Activated CD8-positive, alpha-beta memory T cell treated with anti-CD3 and anti-CD28 coated beads, Interleukin-2, amount 50 U/mL, for 24 hours (primary cell): ENCODE results near the gene GOLGB1.
A peak's percentile ranks its signal among the peaks of the same experiment; 100 is the strongest.

ENCODE experiments used
- DNase-seq: peaks from one replicate; pipeline ENCODE4 v3.0.0-alpha.2; 2020; ENCODE audit errors: extremely low read depth

GOLGB1 gene

DNA sequence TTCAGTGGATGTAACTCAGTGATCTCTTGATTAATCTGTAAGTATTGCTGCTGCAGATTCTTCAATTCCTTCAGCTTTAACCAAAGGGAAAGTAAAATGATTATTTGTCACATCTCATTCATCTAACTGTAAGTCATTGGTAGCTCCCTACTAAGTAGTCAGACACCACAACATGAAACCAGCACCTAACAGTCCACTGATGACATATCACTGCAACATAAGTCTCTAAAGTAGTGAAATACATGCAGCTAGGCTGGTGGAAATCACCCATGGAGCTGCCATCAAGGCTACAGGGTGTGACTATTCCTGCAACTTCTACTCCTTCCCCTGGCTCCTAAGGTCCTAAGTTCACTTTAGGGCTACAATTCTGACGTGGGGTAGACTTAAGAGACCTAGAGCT lies 67.7 kb downstream of the GOLGB1 start:
- DNase-seq: no peak

DNA sequence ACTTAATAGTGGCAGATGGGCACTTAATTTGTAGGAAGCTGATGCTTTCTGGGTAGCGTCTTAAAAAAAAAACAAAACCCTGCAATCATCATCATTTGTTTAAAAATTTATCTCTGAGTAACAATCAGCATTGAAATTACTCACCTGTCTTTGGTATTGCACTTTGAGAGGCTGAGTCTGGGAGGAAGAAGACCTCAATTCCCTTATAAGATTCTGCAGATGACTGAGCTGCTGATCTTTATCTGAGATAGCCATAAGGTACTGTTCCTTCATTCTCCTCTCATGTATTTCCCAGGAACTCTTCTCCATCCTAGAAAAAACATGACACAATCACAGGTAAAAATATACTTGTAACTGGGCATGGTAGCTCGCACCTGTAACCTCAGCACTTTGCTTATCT lies 72.4 kb downstream of the GOLGB1 start:
- no peak for DNase-seq

DNA sequence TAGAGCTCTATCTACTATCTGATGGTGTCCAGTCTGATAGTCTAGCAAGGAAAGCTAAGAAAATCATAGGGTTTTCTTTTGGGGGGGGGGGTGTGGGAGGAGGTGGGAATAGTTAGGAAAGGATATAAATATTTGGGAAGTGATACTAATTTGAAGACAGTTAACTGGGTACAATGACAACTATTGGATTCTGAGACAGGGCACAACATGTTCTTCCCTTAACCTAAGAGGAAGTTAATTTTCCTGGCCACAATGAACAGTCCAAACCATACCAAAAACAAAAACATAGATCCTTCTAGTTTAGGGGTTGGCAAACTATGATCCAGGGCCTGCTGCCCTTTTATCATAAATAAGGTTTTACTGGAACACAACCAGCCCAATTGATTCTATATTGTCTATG lies 78.9 kb downstream of the GOLGB1 start:
- no peak for DNase-seq

DNA sequence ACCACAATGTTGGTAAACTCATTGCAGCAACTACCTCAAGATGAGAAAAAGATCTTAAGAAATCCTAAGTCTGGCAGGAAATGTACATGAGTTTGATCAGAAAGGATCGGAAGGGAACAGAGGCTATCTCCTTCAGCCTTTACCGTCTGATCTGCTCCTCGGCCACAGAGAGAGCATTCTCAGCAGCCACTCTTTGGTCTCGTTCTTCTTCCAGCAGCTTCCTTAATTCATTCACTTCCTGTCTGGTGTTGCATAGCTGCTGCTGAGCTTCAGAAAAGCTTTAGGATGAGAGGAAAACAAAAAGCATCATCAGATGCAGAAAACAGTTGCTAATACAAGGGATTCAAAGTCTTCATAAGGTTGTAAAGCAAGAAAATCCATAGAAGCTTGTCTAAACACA lies 82.2 kb downstream of the GOLGB1 start:
- no peak for DNase-seq

DNA sequence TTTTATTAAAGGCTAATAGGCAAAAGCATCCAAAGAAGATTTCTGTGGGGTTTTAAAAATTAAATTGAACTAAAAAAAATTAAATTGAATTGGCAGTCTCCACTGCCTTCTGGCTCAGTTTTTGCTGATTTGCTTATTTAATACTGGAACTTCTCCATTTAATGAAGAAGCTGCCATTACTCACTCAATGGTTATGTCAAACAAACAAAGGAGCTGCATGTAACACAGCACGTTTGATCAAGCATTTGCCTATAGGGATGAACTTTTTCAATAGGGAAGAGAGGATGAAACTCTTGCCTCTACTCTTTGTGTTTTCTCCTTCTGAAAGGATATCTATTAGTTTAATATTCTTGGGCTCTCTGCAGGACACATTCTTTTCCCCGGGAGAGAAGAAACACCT lies 84.1 kb downstream of the GOLGB1 start:
- no peak for DNase-seq

DNA sequence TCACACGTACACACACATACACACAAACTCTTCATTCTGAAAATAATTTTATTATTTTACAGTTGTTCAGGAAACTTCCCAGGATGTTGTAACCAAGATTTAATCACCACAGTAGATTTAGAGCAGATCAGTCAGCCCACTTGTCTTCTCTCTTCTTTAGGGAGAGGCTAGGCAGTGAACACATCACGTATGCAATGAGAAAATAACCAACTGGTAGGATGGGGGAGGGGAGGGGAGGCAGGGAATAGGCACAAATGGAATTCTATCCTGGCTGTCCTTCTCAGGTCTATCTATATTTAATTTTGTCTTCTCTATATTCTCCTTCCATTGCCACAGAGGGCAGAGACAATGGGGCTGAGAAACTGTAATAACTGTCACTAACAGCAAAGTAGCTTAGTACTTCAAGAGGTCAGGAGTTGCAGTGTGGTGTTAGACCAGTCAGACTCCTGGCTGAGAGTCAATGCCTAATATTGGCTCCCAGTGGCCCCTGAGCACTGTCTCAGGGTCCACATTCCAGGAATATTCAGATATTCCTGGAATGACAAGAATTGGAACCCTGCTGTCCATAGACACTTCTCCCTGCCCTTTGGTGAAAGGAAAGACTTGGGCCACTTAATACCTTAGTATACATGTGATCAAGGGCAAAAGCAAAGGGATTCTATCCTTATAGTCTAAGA lies 86.2 kb downstream of the GOLGB1 start:
- DNase-seq: no peak

DNA sequence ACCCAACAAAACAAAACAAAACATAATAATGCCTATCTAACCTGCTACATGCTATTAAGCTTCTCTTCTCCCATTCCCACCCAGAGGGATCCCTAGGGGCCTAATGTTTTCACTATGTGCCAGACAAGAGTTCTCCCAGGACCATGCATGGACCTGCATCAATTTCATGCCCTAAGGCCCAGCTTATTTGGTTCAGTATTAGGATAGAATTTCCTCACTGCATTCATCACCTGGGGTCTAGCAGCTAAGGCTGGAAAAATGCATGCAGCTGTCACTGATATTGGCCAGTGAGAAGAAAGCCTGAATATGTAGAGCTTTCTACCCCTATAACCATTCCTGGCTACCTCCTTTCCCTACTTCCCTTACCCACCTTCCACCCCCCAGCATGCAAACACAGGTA lies 86.8 kb downstream of the GOLGB1 start:
- no peak for DNase-seq

DNA sequence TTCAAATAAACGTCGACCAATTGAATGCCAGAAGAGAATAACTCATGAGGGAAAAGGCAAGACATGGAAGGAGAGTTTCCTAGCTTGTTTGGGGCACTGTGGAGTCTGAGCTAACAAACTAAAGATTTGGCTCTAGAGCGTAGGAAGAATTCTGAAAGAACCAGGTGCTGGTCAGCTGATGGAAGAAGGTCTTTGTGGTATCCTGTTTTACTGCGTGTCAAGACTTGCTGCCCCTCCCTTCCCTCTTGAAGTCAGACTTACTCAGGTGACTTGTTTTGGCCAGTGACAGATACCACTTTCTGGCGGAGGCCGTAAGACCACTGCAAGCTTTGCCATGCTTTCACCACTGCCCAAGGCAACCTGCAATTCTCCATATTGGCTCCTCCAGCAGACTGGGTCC lies 88.2 kb downstream of the GOLGB1 start:
- no peak for DNase-seq

DNA sequence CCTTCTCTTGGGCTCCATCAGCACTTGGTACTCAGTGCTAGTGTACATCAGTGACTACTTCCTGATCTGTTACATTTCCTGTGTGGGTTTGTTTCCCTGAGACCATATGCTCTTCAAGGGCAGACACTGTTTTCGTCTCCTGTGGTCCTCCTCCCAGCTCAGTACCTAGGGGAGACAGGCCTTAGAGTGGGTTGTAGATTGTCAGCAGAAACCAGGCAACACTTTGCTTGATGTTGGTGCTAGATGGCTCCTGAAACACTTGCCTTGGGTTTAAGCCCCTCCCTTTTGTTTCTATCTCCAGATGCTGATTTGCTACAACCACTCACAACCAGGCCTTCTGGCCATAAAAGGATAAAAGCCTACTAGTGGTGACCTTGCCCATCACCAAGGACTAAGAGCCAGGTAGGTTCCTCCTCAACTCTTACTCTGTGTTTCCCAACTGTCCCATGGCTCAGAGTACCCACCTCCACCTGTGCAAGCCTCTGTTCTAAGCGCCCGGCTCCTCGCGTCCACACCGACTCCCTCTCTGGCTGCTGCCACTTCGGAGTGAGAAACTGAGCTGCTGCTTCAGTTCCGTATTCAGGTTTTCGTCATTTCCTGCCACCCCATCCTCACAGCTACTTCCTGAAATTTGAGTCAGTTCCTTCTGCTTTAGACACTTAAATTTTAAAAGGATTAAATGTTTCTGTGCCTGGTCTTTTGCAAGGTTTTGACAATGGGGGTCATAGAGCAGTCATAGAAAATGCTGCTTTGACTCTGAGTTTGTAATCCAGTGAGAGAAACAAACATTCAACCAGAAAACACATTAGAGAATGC lies 89.0 kb downstream of the GOLGB1 start, which contains the start of gene HCLS1:
TSS of gene HCLS1 (minus strand) at position 548 of the 816 bp plus-strand sequence. CDS start 2,556 bp downstream, outside the sequence.
- peak; percentile 33 for DNase-seq

DNA sequence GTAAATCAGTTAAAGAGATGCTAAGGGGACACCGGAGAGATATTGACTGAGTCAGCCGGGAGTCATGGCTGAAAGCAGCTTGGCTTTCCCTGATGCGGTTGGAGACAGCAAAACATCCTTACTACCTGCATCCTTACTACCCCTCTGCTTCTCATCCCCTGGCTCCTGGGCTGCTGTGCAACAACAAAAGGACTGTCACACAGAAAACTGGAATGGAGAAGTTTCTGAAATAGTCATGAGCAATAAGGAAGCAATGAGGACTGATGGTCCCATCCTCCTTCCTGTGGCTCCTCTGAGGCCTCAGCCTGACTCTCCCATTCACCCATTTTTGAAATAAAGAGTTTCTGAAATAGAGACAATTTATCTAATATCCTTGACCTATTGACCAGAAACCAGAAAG lies 90.0 kb downstream of the GOLGB1 start:
- no peak for DNase-seq

DNA sequence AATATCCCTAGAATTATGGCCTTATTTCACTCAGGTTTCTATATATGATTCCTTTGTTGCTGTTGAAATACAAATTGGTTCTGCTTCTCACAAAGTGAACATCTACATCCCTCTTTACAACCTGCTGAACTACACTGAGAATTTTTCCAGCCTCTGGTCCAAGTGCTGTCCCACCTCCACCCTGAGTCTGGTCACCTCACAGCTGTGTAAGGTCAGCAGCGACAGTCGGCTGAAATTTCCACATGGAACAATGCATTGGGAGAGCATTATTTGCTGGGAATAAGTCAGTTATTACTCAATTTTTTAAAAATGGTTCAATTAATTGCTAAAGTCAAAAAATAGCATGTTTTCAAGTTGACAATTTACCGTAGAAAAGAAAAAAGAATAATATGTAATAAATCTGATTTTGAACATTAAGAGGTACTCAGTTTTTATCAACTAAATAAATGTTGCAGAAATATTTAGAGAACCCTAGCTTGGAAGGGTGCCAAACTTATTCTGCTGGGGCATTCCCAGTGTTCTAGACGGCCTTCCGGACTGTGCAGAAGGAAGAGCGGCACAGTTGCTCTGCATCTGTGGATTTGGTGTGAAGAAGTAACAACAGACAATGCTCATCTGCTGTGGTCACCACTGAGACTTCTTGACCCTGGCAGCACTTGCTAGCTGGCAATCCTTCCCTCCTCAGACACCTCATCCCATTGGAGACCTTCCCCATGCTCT lies 90.7 kb downstream of the GOLGB1 start:
- no peak for DNase-seq

DNA sequence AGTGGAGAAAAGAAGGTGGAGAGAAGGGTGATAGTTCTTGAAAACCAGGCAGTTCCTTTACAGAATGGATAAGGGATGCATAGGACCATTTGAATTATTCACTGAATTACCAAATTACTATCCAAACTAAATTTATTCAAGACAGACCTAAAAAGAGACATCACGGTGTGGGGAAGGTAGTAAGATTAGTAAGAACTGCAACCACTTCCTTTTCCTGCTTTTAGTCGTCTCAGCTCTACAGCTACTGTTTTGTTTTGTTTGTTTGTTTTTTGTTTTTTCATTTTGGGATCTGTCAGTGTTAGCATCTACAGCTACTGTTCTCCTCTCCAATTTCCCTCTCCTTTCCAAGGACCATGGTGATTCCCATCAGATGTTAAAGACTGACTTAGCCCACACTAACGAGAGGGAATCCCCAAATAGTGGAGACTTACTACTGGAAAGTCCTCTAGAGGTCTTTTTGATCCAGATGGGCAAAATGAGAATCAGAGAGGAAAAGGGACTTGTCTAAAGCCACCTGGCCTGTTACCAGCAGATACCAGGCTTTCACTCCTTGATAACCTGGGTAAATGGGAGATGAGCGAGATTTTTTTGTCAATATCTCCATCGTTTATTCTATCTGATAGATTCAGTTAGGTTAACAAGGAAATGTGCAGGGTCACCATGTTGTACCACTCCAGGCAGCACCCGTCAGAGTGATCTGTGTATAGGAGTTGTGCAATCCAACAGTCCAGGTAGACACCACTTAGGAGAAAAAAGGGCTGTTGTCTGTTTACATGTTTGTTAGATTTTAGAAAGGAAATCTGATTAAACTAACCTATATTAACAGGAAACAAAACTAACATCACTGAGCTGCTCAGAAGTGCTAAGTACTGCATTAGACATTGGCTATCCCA lies 94.8 kb downstream of the GOLGB1 start:
- DNase-seq: no peak

DNA sequence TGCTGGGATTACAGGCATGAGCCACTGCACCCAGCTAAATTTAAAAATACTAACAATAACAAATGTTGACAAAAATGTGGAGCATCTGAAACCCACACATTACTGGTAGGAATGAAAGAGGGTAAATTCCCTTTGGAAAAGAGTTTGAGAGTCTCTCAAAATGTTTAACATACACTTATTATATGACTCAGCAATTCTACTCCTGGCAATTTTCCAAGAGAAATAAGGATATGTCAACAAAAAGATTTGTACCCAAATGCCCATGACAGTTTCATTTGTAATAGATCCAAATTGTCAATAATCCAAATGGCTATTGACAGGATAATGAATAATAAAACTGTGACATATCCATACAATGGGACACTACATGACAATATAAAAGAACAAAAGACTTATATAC lies 97.9 kb downstream of the GOLGB1 start:
- no peak for DNase-seq

DNA sequence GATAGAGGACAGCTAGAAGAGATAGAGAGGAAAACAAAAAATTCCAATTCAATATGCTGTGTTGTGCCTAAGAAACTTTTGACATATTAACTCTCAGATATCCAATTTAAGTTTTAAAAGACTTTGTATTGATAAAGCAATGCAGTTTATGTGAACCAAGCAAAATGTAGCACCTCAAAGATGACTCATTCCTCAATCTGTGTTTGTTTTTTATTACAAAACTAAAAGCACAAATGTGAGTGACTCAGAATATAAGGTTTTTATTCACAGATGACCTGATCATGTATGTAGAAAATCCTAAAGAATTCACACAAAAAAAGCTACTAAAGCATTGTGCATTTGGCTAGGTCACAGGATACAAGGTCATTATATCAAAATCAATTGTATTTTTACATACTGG lies 99.9 kb downstream of the GOLGB1 start:
- no peak for DNase-seq

DNA sequence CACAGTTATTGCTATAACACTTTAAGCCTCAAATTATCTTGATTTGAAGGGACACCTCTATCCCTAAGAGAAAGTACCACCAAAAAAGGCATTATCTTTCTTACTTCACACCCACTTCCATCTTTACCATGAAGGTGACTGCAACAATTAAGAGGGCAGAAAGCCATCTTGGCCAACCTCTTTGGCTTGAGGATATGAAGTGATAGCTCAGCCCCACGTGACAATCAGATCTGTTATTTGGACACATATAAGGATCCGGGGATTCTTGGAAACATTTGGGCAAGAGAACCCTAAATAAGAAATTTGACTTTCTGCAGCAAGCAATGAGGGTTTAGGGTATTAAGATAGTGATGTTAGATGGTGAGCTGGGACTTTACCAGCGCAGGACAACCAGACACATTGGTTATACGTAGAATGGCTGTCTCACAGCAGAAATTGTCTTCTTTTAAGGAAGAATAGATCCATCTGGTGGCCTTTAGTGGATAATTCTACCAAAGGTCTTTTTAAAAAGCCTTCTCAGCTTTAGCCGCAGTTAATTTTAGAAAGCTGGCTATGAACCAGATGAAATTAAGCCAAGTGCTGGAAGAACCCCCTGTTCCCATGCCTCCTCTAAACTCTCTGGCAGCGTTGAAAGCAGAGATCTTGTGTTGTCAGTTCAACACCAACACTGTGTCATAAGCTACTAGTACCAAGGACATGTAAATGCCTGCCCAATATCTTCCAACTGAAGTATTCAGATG lies 101.2 kb downstream of the GOLGB1 start:
- DNase-seq: no peak

DNA sequence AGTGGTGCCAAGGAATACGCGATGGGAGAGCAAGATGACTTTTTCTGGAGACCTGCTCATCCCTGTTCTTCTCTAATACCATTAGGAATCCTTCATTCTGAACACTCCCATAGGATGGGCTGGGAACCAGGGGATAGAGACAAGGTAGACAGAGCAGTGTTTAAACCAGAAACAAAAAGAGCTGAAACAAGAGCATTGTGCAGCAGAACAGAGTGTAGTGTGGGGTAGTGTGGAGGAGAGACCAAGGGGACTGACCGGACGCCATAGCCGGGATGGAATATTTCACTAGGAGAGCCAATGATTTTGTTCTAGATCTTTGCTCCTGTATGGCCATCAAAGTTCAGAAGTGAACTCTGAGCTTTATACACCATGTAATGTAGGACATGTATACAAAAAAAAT lies 104.5 kb downstream of the GOLGB1 start:
- DNase-seq: no peak

DNA sequence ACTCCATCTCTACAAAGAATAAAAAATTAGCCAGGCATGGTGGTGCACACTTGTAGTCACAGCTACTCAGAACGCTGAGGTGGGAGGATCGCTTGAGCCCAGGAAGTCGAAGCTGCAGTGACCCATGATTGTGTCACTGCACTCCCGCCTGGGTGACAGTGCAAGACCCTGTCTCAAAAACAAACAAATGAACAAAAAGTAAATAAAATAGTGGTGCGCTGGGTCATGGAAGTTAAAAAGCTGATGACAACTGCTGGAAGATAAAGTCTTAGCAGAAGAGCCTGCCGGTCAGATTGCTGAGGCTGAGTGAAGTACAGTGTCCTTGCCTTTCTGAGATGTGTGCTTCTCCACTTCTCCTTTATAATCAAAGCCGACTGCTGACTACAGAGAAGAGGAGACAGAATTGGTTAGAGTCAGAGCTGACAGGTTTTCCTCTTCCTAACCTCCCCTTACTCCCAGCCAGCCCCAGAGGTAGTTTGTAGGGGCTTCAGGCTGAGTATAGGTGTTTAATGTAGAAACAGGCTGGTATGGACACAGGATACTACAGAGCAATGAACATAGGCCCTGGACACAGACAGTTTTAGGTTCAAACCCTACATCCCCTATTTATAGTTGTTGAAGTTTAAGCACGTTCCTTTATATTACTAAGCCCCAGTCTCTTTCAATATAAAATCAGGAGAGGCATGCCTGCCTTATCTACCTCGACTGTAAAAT lies 106.8 kb downstream of the GOLGB1 start:
- DNase-seq: no peak

DNA sequence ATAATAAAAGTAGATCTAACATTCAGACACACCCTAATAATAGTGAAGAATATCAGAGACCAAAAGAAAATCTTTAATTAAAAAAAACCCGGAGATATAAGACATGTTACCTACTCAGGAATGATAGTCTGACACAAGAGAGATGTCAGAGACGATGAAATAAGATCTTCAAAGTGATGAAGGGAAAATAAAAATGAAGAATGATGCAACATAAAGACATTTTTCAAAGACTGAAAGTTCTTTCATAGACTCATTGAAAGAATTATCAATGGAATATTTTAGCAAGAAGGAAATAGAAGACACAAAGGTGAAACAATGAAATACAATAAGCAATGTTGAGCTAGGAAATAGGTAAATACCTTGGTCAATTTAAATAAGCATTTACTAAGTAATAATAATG lies 108.4 kb downstream of the GOLGB1 start:
- DNase-seq: no peak

DNA sequence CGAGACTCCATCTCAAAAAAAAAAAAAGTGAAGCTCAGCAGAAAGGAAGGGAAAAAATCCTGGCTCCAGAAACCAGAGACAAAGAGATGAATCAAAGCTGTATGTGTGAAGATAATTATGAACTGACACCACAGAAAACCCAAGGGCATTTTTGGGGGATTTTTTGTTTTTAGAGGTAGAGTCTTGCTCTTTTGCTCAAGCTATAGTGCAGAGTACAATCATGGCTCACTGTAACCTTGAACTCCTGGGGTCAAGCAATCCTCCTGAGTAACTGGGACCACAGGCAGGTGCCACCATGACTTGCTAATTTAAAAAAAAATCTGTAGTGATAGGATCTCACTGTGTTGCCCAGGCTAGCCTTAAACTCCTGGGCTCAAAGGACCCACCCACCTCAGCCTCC lies 111.6 kb downstream of the GOLGB1 start:
- DNase-seq: no peak

DNA sequence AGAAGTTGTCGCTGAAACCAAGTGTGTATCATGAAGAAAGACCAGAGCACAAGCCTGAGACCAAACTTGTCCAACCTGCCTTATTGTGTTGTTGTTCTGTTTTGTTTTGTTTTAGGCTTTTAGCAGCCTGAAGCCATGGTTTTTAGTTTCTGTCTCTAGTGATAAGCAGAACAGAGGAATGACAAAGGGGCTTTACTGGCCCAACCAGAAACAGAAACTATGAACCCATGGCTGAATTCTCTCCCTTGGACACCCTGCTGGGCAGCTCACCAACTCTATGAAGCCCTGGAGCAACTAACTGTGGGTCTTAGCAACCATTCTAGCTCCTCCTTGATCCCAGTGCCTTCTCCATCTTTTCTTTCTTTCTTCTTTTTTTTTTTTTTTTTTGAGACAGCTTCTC lies 119.2 kb downstream of the GOLGB1 start:
- DNase-seq: no peak
